ENCODE results near the gene DPP4.
A peak's percentile ranks its signal among the peaks of the same experiment; 100 is the strongest.

DPP4 gene

GRCh38 chr2:162074632-162074895 lies 549 bp upstream of the DPP4 start:
- H3K9me3 Mint-ChIP-seq, result peaks cover 16% of the 10 kb centered on the region
- H3K4me1 Mint-ChIP-seq, result peaks cover 24% of the 10 kb centered on the region
- peak overlapping the region; percentile 77 to 85 (median 82) for H3K4me3 Mint-ChIP-seq
- TF ChIP-seq CTCF (IDR thresholded peaks at IDR 0.05; ENCODE audit: unreplicated experiment in 3 of 3), result no peak
- peak overlapping the region in 2 of 3 experiments; percentile 74 to 87 for H3K27ac Mint-ChIP-seq
- peaks cover 4% of the 10 kb centered on the region for H3K36me3 Mint-ChIP-seq (ENCODE audit: low read depth)
- H3K27me3 Mint-ChIP-seq (ENCODE audit: low read depth), result peaks cover 56% of the 10 kb centered on the region

DNA sequence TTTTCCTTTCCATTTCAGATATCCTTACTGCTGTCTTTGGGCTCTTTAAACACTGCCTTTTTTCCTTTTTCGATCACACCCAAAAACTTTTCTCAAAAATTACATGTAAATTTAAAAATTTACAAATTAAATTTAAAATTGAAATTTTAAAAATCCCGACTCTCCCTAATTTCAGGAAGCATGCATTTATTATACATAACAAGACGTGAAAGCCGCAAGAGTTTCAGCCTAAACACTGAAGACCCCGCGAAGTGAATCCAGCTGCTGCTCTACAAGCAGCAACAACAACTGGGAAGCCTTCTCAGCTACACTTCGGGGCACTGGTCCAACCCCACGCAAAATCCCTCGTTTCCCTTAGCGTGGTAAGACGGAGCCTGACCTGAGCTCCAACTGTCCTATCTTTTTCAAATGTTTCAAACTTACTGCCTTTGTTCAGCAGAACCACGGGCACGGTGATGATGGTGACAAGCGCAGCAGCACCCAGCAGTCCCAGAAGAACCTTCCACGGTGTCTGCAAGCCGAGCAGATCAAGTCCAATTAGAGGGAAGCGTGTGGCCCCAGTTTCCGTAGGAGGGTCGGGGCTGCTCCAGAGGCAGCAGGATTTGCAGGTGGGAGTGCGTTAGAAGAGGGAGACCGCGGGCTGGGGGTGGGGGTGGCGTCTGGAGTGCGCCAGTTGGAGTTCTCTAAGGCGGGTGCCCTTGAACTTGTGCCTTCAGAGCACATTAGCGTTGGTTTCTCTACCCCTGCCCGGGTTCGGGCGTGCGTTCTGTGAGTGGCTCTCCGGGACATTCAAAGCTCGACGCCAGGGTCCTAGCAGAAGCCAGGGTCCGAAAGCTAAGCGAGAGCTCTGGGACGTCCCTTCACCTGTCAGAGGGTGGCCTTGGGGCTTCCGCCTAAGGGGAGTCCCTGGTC lies 783 bp downstream of the DPP4 start:
- no peak for TF ChIP-seq CTCF (IDR thresholded peaks at IDR 0.05; ENCODE audit: unreplicated experiment in 3 of 3)
- Mint-ChIP-seq H3K4me3 (peak overlapping the region; percentile 86 to 91 (median 87)), H3K9me3 (peaks cover 8% of the 10 kb centered on the region), H3K36me3 (ENCODE audit: low read depth) (peaks cover 4% of the 10 kb centered on the region), H3K27ac (peak overlapping the region; percentile 37 to 95 (median 74)), H3K4me1 (peaks cover 29% of the 10 kb centered on the region), H3K27me3 (ENCODE audit: low read depth) (peaks cover 56% of the 10 kb centered on the region)

GRCh38 chr2:162072181-162072702 lies 1.8 kb downstream of the DPP4 start:
- Mint-ChIP-seq H3K36me3 (ENCODE audit: low read depth) (peaks cover 4% of the 10 kb centered on the region), H3K27me3 (ENCODE audit: low read depth) (peaks cover 54% of the 10 kb centered on the region), H3K27ac (peak overlapping the region; percentile 20 to 95 (median 46)), H3K9me3 (no peaks in the 10 kb centered on the region), H3K4me1 (peaks cover 29% of the 10 kb centered on the region), H3K4me3 (peak overlapping the region; percentile 86 to 91 (median 87))
- TF ChIP-seq CTCF (IDR thresholded peaks at IDR 0.05; ENCODE audit: unreplicated experiment in 3 of 3), result no peak

GRCh38 chr2:162071001-162071400 lies 3.0 kb downstream of the DPP4 start:
- Mint-ChIP-seq H3K4me1 (peaks cover 29% of the 10 kb centered on the region), H3K27ac (peak overlapping the region; percentile 26 to 91 (median 91)), H3K27me3 (ENCODE audit: low read depth) (peaks cover 42% of the 10 kb centered on the region), H3K36me3 (ENCODE audit: low read depth) (peaks cover 4% of the 10 kb centered on the region), H3K4me3 (peak overlapping the region in 2 of 3 experiments; percentile 37 to 56), H3K9me3 (no peaks in the 10 kb centered on the region)
- no peak for TF ChIP-seq CTCF (IDR thresholded peaks at IDR 0.05; ENCODE audit: unreplicated experiment in 3 of 3)

DNA sequence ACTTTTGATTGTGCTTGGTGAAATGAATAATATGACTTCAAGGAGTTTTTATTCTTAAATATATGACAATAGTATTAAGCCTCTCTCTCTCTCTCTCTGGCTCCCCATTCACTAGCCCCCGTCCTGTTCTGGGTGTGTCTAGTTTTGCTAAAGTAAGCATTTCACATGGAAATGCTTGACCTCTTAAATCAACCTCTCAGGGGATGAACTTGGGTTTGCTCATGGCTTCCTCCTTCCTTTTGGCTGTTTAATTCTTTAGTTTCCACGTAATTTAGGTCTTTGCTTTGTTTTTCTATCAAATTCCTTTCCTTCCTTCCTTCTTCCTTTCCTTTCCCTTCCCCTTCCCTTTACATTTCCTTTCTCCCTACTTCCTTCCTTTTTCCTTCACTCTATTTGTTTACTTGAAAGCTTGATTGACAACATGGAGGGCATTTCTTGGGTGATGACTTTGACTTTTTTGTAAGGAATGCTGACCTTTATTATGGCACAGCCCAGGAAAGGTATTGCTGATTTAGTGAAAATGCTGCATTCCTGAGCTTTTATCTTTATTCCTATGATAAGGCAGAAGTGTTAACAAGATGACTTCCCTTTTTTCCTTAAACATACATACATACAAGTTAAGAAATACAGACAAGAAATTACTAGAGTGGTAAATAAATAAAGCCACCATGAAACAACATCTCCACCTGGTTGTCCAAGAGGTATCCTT lies 3.6 kb downstream of the DPP4 start:
- Mint-ChIP-seq H3K9me3 (no peaks in the 10 kb centered on the region), H3K27me3 (ENCODE audit: low read depth) (peaks cover 36% of the 10 kb centered on the region)
- no peak for TF ChIP-seq CTCF (IDR thresholded peaks at IDR 0.05; ENCODE audit: unreplicated experiment in 3 of 3)

More for the DNA sequence above, 3.6 kb downstream of the DPP4 start:
- H3K27ac Mint-ChIP-seq, result peak overlapping the region; percentile 26 to 91 (median 70)
- peak overlapping the region in 1 of 3 experiments; percentile 56 for H3K4me3 Mint-ChIP-seq
- peaks cover 4% of the 10 kb centered on the region for H3K36me3 Mint-ChIP-seq (ENCODE audit: low read depth)
- peaks cover 29% of the 10 kb centered on the region for H3K4me1 Mint-ChIP-seq

Data from nephron (organoid).